Spleen (tissue), 11 donors: ENCODE results near the gene FXYD3. TPM values are rescaled to one million over a fixed set of nuclear protein-coding genes. Genes with fewer than 3 reads are reported as not detected.
A peak's percentile ranks its signal among the peaks of the same experiment; 100 is the strongest.

Experiments used
- DNase-seq: peaks from one replicate; pipeline ENCODE4 v3.0.0-alpha.2; 2020
- H3K27ac ChIP-seq, 8 donors: fragments of 200-600 bp; sonication (generic) in 7 of 8; 1 replicate in 4 of 8; 2 replicates in 4 of 8; pipeline versions ENCODE4 v1.5.0 to v1.8.0; 2016 to 2021; ENCODE audit warnings: inconsistent platforms in 4 of 8, mild to moderate bottlenecking in 4 of 8, moderate library complexity in 1 of 8
- H3K27me3 ChIP-seq, 7 donors: fragments of 200-600 bp; sonication (generic) in 6 of 7; replicated peaks in 1 of 7; 1 replicate in 4 of 7; 2 replicates in 3 of 7; pipeline versions ENCODE4 v1.5.0 to v1.8.0; 2016 to 2021; ENCODE audit warnings: inconsistent platforms in 3 of 7, mild to moderate bottlenecking in 1 of 7
- H3K36me3 ChIP-seq, 6 donors: fragments of 200-600 bp; sonication (generic) in 5 of 6; 1 replicate in 4 of 6; 2 replicates in 2 of 6; pipeline versions ENCODE4 v1.5.0 to v1.8.0; 2016 to 2021; ENCODE audit warnings: inconsistent platforms in 2 of 6
- H3K4me1 ChIP-seq, 6 donors: fragments of 200-600 bp; sonication (generic) in 5 of 6; 1 replicate in 3 of 6; 2 replicates in 3 of 6; pipeline versions ENCODE4 v1.5.0 to v1.8.0; 2016 to 2021; ENCODE audit warnings: inconsistent platforms in 3 of 6
- H3K4me3 ChIP-seq, 8 donors: fragments of 200-600 bp; sonication (generic) in 7 of 8; 1 replicate in 4 of 8; 2 replicates in 4 of 8; pipeline versions ENCODE4 v1.5.0 to v1.8.0; 2016 to 2021; ENCODE audit warnings: inconsistent platforms in 4 of 8, mild to moderate bottlenecking in 4 of 8, moderate library complexity in 2 of 8
- H3K9me3 ChIP-seq, 8 donors: fragments of 200-600 bp; sonication (generic) in 7 of 8; 1 replicate in 4 of 8; 2 replicates in 4 of 8; pipeline versions ENCODE4 v1.5.0 to v1.8.0; 2016 to 2021; ENCODE audit warnings: inconsistent platforms in 4 of 8
- POLR2A ChIP-seq, 3 donors: fragments of 450-650 bp; IDR thresholded peaks; one replicate each; pipeline ENCODE4 v1.5.1; 2017; ENCODE audit warnings: antibody characterized with exemption in 3 of 3, mild to moderate bottlenecking in 1 of 3
- POLR2AphosphoS5 ChIP-seq, 3 donors: sonication (generic); formaldehyde crosslinking; IDR thresholded peaks; one replicate each; pipeline ENCODE4 v1.5.1; 2017; ENCODE audit warnings: antibody characterized with exemption in 3 of 3
- WGBS, 5 donors: extraction: QIAGEN DNeasy Blood & Tissue Kit in 3 of 5; methylation state at CpG; one replicate each; pipeline versions ENCODE4 v1.1.5 to v1.1.7; 2013 to 2018; 5-methylcytosine and 5-hydroxymethylcytosine counted together
- intact Hi-C: fragments of 100-400 bp; cut with DNase I; formaldehyde crosslinking; loops from one replicate; pipeline ENCODE4 v1.15.0; 2023; ENCODE audit warnings: low total_unique reads
- polyA plus RNA-seq, 3 donors: library from polyadenylated mRNA; stranded (reverse); fragments of 200-250 nt; gene quantifications; one replicate each; pipeline ENCODE4 v1.2.1, GENCODE V29; 2013
- total RNA-seq, 7 donors: library from RNA; depleted of rRNA in 3 of 7; stranded (reverse); fragments of >200 nt in 3 of 7; fragmentation: NEBNext Ultra II Directional in 4 of 7; extraction: Animal tissue kit (Norgen Biotek cat#: 25700) in 4 of 7; gene quantifications; one replicate each; pipeline versions ENCODE4 v1.1.0 to v1.2.1, GENCODE V29; 2016 to 2021
- TF ChIP-seq, protein P1 (sequence below), 11 experiments: fragments of 200-600 bp in 7 of 11; fragments of 450-650 bp in 4 of 11; sonication (generic) in 4 of 11; IDR thresholded peaks in 8 of 11; conservative IDR thresholded peaks in 3 of 11; 1 replicate in 7 of 11; 2 replicates in 4 of 11; pipeline versions ENCODE4 v1.4.0 to v1.8.0; 2016 to 2021; ENCODE audit warnings: antibody characterized with exemption in 11 of 11, inconsistent platforms in 4 of 11, mild to moderate bottlenecking in 1 of 11
- donor health status: healthy with polysubstance abuse.
- donor health status: DM: no; HTN: no; CAD: no; lungs with moderate emphysema.
- donor health status: DM: no; HTN: no; CAD: no.
- donor health status: Bipolar disorder and iron deficiency.
- donor health status: healthy.
- donor health status: DM: no; HTN: no; CAD: no.
- donor health status: DM: yes; HTN: yes; CAD: no.

FXYD3 gene
- total and polyA plus RNA-seq, 10 donors, result 0.33 to 1.5 (median 0.70) TPM; not detected in 7

DNA sequence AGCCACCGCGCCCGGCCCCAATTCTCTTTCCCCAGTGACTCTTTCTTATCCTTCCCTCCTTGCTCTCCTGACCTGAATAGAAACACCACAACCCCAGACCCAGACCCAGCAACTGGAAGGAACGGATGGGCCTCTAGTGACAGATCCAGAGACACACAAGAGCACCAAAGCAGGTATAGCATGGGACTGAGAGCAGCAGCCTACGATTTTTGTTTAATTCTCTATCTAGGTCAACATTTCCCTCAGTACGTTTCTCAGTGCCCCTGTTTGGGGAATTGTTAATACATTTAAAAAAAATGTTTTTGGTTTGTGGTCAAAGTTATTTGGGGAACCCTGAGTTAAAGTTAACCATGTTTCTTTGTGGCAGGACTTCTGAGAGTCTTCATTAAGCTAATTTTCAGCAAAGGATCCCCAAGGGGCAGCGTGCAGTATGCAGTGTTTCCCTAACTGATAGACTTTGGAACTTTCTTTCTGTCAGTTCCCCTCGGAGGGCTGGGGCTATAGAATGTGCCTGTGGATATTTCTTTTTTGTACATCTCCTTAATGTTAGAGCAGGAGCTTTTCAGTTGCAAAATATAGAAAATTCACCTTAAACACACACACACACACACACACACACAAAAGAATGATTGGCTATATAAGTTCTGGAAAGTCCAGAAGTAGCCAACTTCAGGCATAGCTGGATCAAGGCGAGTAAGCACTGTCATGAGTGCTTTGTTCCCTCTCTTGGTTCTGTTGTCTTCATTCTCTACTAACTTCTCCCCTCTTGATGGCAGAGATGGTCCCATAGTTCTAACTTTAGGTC is 45.2 kb downstream of the FXYD3 start:
- peaks cover 19 to 96% (median 85%) of the 10 kb centered on the region in 6 donors for H3K36me3 ChIP-seq
- WGBS, 5 donors, result 83 to 93% (median 89%) methylated on average over 9 of the region's 9 CpGs
- no peak for DNase-seq

DNA sequence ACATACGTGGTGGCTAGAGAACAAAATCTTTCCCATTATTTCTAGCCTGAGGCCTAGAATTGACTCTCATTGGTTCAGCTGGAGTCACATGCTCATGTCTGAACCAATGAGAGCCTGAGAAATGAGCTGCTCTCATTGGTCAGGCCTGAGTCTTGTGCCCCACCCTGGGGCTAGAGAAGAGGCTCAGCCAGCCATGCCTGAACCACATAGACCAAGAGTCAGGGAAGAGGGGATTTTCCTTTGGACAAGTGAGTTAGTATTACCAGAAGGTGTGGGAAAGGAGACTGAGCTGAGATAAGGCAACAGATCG is 45.8 kb downstream of the FXYD3 start:
- TF ChIP-seq POLR2A (IDR thresholded peaks at IDR 0.05) (no peak), POLR2AphosphoS5 (IDR thresholded peaks at IDR 0.05) (no peak)
- TF ChIP-seq, protein P1, sequence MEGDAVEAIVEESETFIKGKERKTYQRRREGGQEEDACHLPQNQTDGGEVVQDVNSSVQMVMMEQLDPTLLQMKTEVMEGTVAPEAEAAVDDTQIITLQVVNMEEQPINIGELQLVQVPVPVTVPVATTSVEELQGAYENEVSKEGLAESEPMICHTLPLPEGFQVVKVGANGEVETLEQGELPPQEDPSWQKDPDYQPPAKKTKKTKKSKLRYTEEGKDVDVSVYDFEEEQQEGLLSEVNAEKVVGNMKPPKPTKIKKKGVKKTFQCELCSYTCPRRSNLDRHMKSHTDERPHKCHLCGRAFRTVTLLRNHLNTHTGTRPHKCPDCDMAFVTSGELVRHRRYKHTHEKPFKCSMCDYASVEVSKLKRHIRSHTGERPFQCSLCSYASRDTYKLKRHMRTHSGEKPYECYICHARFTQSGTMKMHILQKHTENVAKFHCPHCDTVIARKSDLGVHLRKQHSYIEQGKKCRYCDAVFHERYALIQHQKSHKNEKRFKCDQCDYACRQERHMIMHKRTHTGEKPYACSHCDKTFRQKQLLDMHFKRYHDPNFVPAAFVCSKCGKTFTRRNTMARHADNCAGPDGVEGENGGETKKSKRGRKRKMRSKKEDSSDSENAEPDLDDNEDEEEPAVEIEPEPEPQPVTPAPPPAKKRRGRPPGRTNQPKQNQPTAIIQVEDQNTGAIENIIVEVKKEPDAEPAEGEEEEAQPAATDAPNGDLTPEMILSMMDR (IDR thresholded peaks at IDR 0.05 in 8 of 11, conservative IDR thresholded peaks at IDR 0.05 in 3 of 11), result no peak
- H3K4me1 ChIP-seq, result peaks cover 0 to 18% (median 5%) of the 10 kb centered on the region in 6 donors
- intact Hi-C loops, result no loop called here
- H3K9me3 ChIP-seq, result peaks cover 0 to 35% (median 21%) of the 10 kb centered on the region in 8 donors
- H3K27ac ChIP-seq, result peak overlapping the region in 1 of 8 donors; percentile 4
- H3K36me3 ChIP-seq, result peaks cover 25 to 100% (median 91%) of the 10 kb centered on the region in 6 donors
- no peak for DNase-seq
- no peak overlapping the region for H3K4me3 ChIP-seq
- H3K27me3 ChIP-seq, result no peaks in the 10 kb centered on the region
- 93 to 98% (median 95%) methylated on average over 2 of the region's 2 CpGs for WGBS, 5 donors

More for the DNA sequence above, 45.2 kb downstream of the FXYD3 start:
- H3K4me1 ChIP-seq, result peaks cover 0 to 22% (median 11%) of the 10 kb centered on the region in 6 donors
- H3K4me3 ChIP-seq, result no peak overlapping the region
- no peak for TF ChIP-seq POLR2AphosphoS5 (IDR thresholded peaks at IDR 0.05)
- TF ChIP-seq, protein P1 (IDR thresholded peaks at IDR 0.05 in 8 of 11, conservative IDR thresholded peaks at IDR 0.05 in 3 of 11), result no peak
- TF ChIP-seq POLR2A (IDR thresholded peaks at IDR 0.05), result no peak
- no peaks in the 10 kb centered on the region for H3K27me3 ChIP-seq
- intact Hi-C loops, result no loop called here
- H3K27ac ChIP-seq, result no peak overlapping the region
- peaks cover 0 to 29% (median 15%) of the 10 kb centered on the region in 8 donors for H3K9me3 ChIP-seq

DNA sequence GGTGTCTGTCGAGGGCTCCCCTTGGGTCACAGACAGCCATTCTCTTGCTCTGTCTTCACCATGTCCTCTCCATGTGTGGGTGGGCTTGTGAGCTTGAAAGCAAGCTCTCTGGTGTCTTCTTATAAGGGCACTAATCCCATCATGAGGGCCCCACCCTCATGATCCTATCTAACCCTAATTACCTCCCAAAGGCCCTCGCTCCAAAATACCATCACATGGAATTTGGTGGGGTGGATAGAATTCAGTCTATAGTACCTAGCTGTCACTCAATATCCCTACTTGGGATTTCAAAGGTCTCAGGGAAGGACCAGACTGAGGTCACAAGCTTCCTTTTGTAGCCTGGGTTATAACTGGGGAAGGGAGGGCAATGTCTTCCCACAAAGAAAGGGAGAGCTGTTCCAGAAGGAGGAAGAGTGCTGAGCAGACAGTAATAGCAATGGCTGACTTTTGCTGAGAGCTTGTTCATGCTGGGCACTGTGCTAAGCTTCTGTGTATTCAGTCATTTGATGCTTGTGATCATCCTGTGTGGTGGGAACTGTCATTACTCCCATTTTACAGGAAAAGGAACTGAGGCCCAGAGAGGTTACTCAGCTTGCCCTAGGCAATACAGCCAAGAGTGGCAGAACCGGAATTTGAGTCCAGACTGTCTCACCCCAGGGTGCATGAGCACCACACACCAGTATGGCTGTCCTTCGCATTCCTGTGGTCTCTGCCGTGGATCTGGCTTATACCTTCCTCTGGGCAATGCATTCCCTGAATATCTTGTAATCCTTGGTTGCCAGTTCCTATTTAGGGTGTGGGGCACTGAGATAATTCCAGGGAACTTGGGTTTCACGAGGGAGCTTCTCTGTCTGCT is 47.1 kb downstream of the FXYD3 start:
- Histone ChIP-seq H3K4me3 (no peak overlapping the region), H3K27me3 (no peaks in the 10 kb centered on the region), H3K9me3 (peaks cover 0 to 40% (median 24%) of the 10 kb centered on the region in 8 donors), H3K36me3 (peaks cover 26 to 100% (median 91%) of the 10 kb centered on the region in 6 donors), H3K4me1 (peaks cover 0 to 18% (median 12%) of the 10 kb centered on the region in 6 donors), H3K27ac (no peak overlapping the region)
- no peak for DNase-seq
- intact Hi-C loops, result no loop called here
- whole genome bisulfite sequencing, 5 donors, result 87 to 98% (median 96%) methylated on average over 5 to 6 of the region's 6 CpGs
- TF ChIP-seq POLR2A (IDR thresholded peaks at IDR 0.05) (no peak), POLR2AphosphoS5 (IDR thresholded peaks at IDR 0.05) (no peak)
- TF ChIP-seq, protein P1 (IDR thresholded peaks at IDR 0.05 in 8 of 11, conservative IDR thresholded peaks at IDR 0.05 in 3 of 11), result no peak
